Measurements from ENCODE around the gene FMN1. TPM values are rescaled to one million over a fixed set of nuclear protein-coding genes. Genes with fewer than 3 reads are reported as not detected.

Gene FMN1
- total RNA-seq (2014; rRNA removed), result 17.9 and 21.9 TPM in 2 replicates
- 3.8 TPM for polyA plus RNA-seq (2012)

DNA sequence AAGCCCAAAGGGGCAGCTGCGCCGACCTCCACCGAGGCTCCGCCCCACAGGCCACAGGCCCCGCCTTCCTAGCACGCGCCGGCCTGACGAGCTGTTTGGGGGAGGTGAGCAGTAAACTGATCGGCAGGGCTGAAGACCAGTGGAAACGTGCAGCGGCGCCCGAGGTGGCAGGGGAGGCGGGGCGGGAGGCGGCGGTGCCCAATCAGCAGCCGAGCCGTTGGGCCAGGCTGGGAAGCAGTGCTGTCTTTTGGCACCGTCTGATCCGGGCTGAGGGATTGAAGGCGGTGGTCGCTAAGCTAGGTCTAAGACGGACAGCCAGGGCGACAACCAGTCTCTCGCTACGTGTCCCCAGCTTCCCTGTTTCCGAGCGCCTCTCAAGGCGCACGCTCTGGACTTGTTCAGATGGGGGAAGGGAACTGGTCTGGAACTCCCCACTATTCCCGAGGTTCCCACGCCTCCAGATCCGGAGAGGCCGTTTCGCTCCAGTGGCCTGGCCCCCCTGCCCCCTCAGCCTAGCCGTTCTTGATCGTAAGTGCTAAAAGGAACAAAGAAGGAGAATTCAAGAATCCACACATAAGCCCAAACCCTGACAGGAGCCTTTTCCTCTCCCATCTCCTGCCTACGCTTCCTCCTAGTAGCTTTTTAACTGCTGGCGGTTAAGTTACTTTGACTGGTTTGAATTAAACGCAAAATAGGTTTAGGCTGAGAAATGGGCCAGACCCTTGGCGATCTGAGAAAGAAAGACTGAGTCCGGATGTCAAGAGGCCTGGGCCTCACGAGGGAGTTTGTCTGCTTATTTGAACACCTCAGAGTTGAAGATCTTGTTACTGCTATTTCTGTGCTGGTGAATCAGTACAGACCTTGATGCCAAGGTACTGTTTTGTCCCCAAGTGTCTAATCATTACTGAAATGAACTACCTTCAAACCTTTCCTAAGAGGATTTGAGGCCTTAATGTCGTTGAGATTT lies at the start of gene FMN1:
FMN1 (minus strand) TSS at position 11 of the 967 bp plus-strand sequence. CDS start 39,800 bp downstream, outside the sequence.
- peak; percentile 89 for DNase-seq (ENCODE audit: low read depth)

DNA sequence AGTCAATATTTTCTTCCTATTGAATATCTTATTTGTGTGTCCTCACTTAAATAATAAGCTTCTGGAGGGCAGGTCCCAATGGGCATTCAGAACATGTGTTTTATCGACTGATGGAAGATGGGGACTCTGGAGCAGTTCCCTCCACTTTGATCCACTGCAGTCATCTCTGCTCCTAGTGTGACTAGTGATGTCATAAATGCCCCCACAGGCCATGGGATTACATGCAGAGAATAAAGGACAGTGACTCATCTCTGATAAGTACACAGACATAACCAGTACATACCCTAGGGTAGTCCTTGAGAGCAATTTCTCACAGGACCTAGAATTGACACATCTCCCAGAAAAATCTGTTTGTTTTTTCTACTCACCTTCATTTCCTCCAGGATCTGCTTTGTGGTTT lies 49.4 kb upstream of the FMN1 start:
- peak; percentile 57 for DNase-seq (ENCODE audit: low read depth)

- DNase-seq (ENCODE audit: low read depth), result no peak
Observed at GRCh38 chr15:33243393-33243792, 48.9 kb upstream of the FMN1 start.

GRCh38 chr15:33242669-33243191 lies 48.2 kb upstream of the FMN1 start:
- DNase-seq (ENCODE audit: low read depth), result peak; percentile 22

DNA sequence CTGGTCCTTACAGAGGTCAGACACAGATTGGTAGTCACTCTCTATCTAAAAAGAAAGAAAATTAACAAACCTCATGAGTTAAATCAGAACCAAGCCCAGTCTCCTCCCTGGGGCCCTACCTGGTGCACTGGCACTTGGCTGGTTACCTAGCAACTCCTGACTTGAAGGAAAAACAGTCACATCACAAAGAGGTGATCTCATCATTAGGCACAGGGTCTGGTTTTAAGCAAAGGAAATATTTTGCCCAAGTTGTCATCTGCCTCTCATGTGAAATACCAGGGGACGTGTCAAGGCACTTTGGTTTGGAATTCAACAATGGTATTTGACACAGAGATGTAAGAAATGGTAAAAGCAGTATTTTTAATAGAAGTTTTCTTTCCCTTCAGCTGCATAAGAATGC lies 47.7 kb upstream of the FMN1 start:
- DNase-seq (ENCODE audit: low read depth), result peak; percentile 55

DNA sequence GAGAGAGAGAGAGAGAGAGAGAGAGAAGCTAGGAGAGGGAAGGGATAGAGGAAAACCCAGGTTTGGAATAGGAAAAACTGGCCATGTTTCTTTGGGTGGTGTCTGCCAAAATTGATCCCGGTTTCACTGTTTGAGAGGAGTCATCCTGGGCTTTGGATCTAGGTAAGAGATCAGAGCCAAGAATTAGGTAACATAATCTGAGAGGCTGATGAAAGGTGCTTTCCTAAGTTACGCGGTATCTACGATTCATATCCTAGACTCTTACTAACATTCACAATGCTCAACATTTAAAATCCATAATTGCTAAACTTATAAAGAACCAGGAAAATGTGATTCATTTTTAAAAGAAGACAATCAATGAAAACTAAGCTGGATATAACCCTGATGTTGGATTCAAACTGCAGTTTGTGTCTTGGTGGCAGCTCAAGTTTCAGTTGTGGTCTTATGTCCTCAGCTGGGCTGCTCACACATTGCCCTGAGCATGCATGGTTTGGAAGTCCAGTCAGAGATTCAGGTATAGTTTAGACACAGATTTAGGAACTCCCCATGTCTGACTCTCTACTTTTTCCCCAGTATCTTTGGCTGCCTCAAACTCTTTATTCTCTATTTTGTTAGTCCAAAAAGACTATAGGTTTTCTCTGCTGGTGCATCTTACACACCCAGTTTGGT lies 42.5 kb upstream of the FMN1 start:
- DNase-seq (ENCODE audit: low read depth), result no peak

DNA sequence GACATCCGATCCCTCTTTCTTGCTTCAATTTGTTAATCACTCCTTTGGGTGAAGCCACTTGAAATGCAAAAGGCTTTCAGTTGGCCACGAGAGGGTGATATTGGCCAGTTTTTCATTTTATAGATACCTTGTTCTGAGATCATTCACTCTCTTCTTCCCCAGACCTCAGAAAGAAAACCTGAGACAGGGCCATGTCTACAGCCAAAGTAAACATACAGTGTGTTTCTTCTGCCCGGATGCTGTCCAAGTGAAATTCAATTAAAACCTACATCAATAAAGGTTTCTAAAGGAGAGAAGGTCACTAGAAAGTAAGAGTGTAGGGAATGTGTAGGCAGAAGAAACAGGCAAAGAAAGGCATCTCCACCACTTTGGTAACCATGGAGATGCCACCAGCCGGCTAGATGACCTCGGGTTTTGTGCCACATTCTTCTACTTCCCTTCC lies 39.5 kb upstream of the FMN1 start:
- peak; percentile 52 for DNase-seq (ENCODE audit: low read depth)

- DNase-seq (ENCODE audit: low read depth), result peak; percentile 84
Observed at GRCh38 chr15:33226559-33227181, 32.2 kb upstream of the FMN1 start.

DNA sequence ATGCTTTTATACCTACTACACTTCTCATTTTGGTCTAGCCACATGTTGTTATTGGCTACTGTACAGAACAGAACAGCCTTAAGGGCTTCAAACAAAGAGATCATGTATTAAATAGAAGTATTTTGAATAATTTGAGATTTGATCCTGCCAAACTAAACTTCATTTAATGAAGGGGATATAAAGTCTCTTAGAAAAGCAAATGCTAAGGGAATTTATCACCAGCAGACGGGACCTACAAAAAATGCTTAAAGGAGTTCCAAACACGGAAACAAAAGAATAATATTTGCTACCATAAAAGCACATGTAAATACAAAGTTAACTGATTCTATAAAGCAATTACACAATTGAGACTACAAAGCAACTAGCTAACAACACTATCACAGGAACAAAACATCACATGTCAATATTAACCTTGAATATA lies 23.6 kb upstream of the FMN1 start:
- DNase-seq (ENCODE audit: low read depth), result peak; percentile 33

DNA sequence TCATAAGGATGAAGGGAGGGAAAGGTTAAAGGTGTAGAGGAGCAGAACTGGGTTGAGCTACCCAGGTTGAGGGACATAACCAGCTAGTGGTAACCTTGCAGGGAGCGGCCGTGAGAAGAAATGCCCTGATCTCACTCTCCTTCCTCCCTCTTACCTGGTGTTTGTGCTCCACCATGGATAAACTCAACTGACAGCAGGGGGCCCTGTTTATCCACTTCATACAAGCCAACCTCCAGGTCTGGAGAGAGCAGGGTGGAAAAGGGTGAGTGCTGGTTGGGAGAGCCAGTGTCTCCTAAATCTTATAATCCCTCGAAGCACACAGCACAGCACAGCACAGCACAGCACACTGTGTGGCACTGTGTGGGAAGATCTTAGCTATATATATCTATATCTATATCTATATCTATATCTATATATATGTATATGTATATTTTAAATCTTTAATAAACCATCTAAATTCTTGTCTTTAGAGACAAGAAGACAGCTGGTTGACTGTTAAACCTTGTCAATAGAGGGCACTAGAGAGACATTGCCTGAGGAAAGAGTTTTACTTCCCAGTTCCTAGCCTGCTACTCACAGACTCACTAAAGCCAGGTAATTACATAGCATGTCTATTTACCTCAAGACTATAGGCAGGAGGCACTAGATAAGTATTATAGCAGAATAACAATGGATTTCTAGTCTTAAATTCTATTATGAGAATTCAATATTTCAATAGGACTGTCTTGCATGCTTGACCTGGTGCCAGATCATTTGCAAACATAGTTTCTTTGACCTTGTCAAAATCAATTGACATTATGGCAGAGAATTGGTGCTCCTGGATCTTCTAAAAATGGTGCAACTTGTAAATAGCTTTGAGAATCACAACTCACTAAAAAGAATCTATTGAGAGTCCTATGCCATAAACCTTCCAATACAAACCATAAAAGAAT lies 21.7 kb upstream of the FMN1 start:
- DNase-seq (ENCODE audit: low read depth), result peak; percentile 30

DNA sequence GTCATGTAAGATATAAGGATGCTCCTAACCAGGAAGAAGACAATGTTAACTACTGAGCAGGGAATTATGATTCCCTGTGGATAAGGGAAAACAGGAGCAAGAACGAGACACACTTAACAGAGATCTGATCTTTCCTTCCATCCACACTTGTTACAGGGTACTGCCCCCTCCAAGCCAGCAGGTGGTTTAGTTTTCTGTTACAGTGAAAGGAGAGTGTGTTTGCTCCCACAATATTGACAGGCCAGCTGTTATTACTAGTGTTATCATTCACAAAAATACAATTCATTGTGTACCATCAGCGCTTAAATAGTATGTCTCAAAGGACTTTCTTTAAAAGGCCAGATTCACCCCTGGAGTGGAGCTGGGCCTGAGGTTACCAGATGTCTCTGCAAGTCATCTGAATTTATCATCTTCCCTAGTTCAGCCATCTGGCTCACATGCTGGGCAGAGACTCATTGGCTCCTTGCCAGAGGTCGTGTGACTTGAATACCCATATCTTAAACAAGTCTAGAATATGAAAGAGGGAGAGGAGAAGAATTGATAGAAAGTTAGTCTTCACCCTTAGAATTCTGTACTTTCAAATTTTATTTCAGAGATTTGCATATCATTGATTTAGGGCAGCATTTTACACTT lies 16.8 kb upstream of the FMN1 start:
- peak; percentile 72 for DNase-seq (ENCODE audit: low read depth)

DNA sequence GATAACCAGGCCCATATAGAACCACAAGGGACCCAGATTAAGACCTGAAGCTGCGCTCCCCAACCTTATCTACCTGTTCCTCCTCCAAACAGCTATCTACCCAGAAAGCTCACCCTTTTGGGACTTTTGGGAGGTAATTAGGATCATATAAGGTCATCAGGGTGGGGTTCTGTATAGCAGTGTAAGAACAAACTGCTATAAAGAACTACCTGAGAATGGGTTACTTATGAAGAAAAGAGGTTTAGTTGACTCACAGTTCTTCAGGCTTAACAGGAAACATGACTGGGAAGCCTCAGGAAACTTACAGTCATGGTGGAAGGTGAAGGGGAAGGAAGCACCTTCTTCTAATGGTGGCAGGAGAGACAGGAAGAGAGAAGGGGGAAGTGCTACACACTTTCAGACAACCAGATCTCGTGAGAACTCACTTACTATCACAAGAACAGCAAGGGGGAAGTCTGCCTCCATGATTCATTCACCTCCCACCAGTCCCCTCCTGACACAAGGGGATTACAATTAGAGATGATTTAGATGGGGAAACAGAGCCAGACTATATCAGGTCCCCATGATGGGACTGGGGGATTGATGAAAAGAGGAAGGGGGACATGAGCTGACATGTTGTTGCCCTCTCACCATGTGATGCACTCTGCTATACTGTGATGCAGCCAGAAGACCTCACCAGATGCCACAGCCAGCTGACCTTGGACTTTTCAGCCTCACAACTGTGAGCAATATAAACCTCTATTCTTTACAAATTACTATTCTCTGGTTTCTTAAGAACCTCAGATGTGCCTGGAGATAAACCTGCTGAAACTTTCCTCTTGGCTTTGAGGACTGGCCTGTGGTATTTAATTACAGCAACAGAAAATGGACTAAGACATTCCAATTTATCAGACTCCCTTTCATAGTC lies 15.3 kb upstream of the FMN1 start:
- no peak for DNase-seq (ENCODE audit: low read depth)

DNA sequence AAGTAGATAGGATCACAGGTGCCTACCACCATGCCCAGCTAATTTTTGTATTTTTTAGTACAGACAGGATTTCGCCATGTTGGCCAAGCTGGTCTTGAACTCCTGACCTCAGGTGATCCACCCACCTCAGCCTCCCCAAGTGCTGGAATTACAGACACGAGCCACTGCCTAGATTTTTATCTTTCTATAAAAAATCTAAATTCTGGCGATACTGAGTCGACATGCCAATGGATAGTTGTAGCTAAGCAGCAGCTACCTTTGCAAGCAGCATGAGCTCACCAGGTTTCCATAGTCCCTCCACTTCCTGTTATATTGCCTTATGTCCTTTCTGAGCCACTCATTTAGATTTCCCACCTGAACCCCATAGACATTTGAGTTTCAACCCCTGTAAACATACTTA lies 13.1 kb upstream of the FMN1 start:
- DNase-seq (ENCODE audit: low read depth), result no peak

DNA sequence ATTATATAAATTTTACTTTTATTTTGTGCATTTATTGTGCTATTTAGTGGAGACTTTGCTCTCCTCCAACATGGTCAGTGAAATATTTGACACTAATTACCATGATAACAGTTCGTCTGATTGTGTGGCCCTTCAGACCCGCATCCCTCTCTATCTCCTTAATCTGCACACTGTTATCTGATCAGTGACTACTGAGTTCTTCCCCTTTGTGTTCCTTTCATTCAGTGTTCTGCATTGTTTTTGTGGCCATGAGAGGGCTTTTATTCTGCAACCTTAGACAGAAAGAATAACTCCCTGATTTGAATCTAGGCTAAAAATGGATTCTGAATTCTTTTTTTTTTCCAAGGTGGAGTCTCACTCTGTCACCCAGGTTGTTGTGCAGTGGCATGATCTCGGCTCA lies 11.9 kb upstream of the FMN1 start:
- no peak for DNase-seq (ENCODE audit: low read depth)

DNA sequence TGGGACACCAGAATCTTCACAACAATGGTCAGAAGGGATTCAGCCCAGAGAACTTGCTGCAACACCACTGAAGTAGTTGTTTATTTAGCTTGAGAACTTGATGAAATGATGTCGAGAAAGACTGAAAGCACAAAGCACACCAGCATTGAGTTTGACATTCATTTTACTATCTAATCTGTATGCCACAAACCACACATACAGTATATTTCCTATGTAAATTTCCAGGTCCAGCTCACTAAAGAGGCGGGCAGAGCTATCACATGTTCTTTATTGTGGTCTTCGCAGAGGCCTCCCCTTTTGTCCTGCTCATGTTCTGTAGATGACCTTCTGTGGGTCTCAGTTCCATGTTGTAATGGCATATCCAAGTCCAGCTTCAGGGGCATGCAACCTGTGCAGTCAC lies 10.4 kb upstream of the FMN1 start:
- DNase-seq (ENCODE audit: low read depth), result no peak

DNA sequence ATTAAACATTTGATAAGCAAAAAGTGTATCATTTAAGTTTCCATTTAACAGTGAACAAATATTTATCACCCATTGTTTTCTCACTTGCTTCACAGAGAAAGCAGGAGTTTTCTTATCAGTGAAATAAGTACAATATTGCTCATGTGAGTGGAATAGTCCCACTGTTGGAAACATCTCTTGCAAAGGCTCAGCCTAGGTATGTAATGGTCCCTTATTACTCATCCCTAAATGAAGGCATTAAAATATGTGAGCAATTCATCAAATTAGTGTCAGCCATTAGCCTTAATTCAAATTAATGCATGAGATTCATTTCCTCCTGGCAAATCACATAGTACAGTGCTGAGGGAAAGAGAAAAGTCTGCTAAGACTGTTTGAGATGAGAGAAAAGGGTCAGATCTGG lies 9.6 kb upstream of the FMN1 start:
- no peak for DNase-seq (ENCODE audit: low read depth)

DNA sequence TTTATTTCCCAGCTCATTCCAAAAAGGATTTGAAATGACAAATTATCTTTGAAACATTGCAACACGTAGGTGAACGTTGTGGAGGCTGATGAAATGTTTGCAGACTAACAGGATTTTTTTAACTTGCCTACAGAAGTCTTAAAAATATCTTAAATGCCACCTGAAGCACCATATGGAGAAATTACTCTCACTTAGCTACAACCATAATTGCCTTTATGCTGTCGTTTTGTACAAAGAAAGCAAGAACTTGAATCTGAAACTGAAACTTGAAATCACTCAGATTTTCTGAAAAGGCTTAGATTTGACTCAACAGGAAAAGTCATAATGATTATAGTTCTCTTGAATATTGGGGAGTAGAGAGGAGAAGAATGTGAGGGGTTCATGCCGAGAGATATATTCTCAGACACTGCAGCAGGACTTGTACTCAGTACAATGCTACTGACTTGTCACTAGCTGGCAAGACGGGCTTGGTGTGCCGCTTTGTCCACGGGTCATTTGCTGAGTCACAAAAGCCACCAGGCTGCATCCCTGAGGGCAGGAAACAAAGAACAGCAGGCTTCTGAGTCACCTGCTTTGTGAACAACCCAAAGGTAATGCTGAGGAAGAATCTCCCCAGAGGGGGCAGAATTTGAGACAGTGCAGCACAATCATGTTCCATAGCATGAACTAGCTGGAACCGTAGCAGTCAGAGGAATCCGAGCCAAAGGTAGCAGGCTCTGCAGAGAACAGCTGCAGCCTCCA lies 7.1 kb upstream of the FMN1 start:
- DNase-seq (ENCODE audit: low read depth), result peak; percentile 67

GRCh38 chr15:33200903-33201302 lies 6.4 kb upstream of the FMN1 start:
- no peak for DNase-seq (ENCODE audit: low read depth)

Data from LHCN-M2 (cell line).